NCI-H446 treated with DMSO at 0.1 percent for 48 hours (cell line): ENCODE measurements around the gene TENT4B.
"Not testable (repeated sequence)": the region's sequence is repeated elsewhere in the genome, so short reads cannot be mapped to it uniquely, and the experiment has no call there.

ENCODE experiments used
- DNase-seq: peaks from one replicate; lab custom pipeline; 2025; lab: John Stamatoyannopoulos, UW

The TENT4B gene

DNA sequence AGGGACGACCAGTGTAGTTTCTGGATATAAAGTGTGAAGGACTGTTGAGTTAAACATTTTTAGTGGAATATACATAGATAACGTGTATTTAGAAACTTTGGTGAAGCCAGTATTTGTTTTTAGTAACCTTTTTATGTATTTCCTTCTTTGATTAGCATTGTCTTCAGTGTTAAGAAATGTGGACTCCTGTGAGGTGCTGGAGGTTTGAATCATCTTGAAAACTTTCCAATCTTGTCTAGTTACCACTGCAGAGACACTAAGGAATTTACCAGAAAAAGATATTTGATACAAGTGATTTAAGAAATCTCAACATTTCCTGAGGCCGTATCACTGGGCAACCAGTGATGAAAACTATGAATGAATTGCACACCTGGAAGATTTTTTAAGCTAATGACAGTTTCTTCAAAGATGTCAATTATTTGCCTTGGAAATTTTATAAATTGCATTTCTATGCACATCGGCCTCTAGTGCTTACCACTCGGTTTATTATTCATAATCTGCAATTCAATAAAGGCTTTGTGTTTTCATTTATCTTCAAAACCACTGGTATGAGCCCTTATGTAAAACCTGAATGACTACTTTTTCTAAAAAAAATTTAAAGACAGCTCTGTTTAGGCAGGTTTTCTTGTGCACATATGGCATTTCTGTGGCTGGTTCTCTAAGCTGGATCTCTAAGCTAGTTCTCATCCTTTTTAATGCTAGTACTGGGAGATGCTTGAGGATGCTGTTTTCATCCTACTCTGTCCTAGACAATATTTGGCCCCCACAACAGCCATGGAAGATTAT is 81.9 kb downstream of the TENT4B start:
- DNase-seq: no peak

DNA sequence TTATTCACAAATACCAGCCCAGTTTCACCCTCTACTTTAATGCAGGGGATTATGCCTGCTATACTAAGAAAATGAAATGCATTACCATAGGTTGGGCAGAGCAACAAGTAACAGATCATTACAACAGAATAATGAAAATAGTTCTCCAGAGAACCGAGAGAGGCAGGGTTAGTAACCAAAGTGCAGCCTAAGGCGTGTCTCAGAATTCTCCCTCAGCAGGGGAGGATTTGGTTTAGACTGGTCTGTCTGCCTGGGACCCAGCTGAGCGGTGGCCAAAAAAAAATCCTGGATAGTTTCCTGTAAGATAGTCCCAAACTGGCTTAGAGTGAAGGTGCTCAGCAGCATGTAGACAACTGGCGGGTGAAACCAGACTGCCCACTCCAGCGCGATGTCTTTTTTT is 82.5 kb downstream of the TENT4B start:
- DNase-seq: no peak

DNA sequence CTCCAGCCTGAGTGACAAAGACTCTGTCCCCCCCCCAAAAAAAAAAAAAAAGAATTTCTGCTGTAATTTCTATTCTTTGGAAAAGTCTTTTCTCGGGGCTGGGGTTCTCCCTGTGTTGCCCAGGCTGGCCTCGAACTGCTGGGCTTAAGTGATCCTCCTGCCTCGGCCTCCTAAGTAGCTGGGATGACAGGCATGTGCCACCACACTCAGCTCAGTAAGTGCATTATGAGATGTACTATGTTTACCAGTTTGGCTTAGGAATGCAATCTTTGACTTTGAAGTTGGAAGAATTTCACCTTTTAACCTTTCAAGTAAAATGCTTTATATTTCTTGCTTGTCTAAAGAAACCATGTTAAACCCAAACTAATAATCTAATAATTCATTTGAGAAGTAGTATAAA is 85.2 kb downstream of the TENT4B start:
- DNase-seq: no peak

DNA sequence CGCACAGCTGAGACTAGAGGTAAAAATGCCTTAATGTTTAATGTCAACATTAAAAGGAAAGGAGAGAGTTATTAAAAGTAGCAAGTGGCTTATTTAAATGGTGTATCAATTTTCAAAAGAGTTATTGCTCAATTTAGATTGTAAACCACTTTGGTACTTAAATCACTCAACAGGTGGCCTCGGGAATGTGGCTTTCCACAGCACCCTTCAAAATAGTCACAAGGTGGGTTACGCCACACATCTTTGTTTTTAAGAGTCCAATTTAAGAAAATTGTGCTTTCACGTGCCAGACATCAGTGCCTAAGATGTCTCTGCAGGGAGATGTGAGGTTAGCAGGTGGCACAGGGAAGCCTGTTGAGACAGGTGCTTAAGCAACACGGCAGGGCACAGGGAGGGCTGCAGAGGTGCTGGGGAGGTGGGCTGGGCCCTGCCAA is 85.8 kb downstream of the TENT4B start:
- DNase-seq: no peak

DNA sequence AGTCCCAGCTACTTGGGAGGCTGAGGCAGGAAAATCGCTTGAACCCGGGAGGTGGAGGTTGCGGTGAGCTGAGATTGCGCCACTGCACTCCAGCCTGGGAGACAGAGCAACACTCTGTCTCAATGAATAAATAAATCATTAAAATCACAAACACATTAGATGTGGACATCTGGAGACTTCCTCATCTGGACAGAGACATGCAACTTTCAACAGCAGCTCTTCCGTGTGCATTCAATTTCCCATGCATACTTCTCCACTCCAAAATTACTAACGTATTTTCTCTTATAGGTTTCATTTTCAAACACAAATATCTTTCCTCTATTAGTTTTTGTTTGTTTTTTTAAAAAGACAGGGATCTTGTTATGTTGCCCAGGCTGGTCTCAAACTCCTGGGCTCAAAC is 89.9 kb downstream of the TENT4B start:
- DNase-seq: not testable (repeated sequence)

DNA sequence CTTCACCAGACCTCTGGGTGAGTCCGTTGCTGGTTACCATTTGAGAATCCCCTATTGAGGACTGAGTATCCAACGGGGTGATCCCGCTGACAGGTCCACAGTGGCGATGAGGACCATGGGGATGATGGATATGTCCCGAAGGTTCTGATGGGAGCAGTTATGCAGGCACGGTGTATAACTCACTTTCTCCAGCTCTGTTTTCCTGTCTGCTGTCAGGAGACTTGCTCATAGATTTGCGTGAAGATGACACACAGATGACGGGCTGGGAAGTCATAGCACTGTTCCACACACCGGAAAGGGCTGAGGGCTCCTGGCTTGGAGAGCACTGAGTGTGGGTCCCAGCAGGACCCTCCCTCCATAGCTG is 91.0 kb downstream of the TENT4B start:
- DNase-seq: no peak

DNA sequence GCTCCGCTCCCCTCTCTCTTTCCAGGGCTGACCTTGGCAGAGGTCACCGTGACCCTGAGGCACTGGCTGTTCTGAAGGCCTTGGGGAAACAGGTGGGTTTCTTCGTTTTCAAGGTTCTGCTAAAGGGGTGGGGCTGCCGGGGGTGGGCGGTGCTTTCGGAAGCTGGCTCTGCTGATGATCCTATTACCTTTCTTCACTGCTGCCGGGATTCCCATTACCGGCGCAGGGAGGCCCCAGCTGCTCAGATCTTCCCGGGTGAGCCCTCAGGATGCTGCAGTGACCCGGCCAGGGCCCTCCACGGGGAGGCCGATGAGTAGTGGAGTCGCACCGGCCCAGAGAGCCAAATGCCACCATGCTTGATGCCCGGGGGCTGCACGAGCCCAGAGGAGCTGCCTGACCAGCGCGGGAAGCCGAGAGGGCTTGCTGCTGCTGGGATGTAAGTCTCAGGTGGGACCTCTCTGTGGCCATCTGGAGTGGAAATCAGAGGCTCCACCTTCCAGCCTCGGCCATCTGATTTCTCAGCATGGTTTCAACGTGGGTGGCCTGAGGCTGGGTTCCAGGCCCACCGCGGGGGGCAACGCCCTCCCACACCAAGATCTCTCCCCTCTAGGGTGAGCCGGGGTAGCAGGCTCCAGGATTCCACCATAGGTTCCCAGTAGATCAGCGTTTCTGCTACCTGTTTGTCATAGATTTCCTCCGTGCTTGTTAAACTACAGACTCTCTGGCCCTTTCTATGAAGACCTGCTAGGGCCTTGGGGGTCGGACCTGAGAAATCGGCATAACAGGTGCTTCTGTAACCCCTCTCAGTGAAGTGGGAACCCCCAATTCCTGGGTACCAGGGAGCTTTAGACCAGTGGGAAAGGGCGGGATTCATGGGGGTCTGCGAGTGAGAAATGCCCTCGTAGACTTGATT is 91.7 kb downstream of the TENT4B start:
- DNase-seq: no peak

DNA sequence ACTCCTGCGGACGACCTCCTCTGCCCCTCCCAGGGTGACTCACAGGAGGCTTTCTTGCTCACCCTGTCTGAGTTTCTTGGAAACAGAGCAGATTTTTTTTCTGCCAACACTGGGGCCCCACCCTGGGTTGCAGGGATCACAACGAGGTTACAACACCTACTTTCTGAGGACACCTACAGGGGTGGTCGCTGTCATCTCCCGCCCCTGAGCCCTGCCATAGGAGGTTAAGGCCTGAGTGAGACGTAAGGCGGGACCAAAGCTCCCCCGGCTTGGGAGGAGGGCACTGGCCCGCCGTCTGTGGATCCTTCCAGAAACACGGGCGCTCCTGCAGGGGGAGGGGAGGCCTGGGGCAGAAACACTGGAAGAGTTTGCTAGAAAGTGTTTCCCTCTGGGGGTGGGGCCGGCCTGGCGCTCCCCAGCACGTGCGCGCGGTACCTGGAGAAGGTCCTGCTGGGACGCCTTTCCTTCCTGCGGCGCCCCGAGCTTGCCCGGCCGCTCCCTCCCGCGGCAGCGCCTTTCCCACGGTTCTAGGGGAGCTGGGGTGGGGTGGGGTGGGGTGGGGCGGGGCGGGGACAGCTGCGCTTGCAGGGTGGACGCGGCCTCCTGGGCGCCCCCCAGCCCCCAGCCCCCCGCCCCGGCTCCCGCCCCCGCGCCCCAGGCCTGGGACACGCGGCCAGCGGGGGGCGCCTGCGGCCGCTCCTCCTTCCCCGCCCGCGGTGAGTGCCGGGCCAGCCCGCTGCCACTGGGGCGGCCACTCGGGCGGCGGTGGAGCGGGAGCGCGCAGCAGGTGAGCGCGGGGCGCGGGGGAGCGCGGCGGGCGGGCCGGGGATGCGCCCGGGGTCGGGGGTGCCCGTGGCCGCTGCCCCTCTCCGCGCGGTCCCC is 92.6 kb downstream of the TENT4B start:
- DNase-seq: no peak

DNA sequence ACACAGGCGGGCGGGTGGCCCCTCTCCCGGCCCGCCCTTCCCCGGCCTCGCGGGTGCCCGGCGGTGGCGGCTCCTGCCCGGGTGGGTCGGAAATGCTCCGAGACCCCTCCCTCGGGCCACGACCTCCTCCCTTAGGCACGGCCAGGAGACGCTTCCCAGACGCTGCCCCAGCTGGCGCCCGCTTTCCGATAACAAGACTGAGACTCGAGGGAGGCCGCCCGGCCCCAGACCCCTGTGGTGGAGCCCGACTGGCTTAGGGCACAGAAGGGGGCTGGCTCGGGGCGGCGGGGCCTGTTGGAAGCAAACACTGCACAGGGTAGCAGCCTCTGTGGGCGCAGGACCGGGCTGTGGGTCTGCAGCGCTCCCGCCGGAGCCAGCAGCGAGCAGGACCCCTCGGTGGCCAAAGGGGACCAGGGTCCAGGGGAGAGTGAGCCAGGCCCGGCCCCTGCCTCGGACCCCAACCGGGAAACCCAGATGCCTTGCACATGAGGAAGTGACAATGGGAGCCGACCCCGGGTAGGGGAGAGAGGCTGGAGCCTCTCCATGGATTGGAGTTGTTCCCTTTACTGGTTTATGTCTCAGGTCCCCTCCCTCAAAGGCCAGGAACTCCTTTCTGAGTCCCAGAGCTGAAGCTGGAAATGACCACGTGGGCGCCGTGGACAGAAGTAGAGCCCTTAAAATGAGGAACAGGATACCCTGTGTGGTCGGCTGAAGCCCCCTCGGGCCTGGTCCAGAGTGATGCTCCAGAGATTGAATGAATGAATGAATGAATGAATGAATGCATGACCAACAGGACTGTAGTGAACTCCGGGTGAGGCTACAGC is 93.4 kb downstream of the TENT4B start:
- no peak for DNase-seq

DNA sequence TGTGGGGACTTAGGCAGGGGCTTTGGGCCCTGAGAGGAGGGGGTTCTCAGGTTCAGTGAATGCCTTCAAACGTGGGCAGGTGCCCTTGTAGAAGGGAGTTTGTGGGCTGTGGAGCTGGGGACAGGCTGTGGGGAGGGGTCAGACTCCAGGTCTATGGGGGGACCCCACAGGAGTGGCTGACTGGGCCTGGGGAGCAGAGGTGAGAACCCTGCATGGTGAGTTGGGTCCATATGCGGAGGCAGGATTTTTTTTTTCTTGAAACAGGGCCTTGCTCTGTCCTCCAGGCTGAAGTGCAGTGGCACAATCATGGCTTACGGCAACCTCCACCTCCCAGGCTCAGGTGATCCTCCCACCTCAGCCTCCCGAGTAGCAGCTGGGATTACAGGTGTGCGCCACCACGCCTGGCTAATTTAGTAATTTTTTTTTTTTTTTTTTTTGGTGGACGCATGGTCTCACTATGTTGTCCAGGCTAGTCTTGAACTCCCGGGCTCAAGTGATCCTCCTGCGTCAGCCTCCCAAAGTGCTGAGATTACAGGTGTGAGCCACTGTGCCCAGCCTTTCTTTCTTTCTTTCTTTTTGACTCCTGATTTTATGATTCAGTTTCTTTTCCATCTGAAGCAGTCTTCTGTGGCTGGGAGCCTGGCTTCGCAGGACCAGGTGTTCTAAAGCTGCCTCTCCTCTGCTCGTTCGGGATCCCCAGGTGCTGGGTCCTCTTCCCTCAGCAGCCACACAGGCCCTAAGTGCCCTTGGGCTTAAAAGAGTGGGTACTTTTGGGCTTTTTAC is 94.2 kb downstream of the TENT4B start:
- no peak for DNase-seq

DNA sequence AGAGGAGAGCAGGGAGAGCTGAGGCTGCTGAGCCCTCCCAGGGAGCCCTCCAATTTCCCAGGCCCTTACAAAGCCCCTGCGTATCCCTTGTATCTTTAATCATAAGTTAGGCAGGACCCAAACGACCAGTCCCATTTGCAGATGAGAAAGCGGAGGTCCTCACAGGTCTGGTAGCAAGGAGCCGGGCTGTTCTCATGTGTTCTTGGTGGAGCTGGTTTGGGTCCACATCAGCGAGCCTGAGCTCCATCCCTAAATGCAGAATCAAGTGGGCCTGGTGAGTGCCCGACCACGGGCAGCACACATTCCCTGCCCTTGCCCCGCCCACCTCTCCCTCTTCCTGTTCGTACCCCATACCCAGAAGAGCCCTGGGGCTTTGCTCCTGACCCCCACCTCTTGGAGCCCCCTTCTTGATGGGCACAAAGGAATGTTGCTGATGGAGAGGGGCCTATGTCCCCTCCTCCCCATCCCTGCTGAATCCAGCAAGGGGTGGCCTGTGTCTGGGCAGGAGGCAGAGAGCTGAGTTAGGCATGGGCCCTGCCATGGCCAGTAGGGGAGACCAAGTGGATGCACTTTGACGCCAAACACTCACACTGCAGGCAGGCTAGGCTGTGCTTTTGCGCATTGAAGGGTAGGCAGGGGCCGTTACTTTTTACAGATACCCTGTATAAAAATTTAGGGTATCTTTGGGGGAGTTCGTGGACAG is 95.0 kb downstream of the TENT4B start:
- DNase-seq: no peak

DNA sequence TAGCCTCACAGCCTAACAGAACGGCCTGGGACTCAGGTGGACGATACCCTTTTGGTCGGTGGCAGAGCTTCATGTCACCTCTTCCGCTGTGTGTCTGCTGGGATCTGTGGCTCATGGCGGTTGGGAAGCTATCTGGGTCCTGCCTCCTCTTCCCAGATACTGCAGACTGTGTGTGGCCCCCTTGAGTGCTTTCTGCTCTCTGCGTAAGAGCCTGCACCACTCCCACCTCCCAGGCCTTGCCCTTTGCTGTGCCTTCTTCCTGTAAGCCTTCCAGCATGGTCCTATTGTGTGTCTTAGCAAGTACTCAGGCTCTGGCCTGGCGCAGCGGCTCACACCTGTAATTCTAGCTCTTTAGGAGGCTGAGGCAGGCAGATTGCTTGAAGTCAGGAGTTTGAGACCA is 95.7 kb downstream of the TENT4B start:
- DNase-seq: no peak

DNA sequence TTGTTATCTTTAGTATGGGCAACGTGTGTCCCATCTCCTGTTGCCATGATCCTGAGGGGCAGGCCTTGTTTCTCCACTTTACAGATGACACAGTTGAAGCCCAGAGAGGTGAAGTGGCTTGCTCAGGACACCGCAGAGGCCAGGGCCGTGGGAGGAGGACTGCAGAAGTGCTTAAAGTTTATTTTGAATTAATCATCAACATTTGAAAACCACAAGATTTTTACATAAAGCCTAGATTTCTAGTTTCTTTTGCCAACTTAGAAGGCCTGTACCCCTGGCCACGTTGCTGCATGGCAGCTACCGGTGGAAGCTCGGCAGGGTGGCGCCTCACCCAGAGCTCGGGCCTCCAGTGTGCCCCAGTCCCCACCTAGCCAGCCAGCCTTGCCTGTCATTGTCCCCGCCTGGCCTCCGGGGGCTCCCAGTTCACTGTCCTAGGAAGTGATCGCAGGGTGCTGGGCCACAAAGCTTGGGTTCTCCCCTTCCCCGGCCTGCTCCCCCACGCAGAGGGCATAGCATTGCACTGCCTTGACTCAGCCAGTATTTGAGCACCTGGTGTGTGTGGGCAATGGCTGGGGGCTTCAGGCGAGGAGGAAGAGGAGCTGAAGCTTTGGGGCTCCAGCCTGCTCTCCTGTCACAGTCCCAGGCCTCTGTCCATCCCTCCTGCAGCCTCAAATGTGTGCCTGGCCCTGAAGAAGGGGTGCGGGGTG is 98.4 kb downstream of the TENT4B start:
- DNase-seq: no peak

DNA sequence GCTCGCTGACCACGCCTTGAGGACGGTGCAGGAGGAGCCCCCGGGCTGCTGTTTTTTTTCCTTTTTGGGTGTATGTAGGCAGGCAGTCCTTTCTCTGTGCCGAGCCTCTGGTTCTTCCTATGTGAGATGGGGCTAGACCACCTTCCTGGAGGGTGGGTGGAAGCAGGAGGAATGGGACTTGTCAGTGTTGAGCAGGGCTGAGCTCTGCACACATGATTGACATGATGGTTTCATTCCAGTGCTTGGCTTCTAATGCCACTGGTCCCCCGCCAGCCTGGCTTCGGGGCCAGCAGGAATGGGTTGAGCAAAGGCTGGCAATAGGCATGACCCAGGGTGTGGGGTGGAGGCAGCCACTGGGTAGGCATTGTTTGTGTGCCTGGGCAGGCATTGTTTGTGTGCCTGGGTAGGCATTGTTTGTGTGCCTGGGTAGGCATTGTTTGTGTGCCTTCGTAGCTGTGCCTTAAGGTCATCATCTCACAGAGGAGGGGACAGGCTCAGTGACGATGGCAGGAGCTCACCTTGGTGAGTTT is 99.0 kb downstream of the TENT4B start:
- DNase-seq: no peak

DNA sequence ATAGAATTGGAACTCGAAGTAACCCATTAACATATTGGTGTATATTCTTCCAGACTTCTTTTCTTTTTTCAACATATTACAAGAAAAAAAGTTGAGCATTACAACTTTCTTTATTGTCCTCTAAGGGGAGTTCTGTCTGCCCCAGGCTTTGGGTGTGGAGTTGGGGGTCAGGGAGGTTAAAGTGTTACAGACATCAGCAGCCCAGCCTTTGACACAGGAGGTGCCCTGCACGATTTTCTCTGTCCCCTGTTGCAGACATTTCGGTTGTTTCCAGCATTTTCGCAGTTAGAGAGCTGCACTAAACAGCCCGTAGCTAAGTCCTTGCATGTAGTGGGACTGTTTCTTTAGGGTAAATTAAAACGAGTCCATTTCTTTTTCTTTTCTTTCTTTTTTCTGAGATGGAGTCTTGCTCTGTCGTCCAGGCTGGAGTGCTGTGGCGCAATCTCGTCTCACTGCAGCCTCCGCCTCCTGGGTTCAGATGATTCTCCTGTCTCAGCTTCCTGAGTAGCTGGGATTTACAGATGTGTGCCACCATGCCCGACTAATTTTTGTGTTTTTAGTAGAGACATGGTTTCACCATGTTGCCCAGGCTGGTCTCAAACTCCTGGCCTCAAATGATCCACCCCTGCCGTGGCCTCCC is 99.9 kb downstream of the TENT4B start:
- DNase-seq: no peak

DNA sequence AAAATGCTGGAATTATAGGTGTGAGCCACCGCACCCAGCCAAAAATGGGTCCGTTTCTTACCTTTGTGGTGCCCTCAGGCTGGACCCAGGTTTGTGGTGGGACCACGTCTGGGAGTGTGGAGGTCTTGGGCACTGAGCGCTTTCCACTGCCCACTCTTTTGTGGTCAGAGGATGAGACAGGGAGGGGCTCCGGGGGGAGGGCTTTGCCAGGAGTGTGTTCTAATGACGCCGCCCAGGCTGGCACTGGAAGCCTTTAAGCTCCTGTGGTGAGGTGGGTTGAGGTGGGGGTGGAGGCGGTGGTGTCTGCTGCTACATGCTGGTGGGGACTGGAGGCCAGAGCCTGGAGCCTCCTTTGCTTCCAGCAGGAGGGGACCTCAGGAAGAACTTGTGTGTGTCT is 100.4 kb downstream of the TENT4B start:
- no peak for DNase-seq

DNA sequence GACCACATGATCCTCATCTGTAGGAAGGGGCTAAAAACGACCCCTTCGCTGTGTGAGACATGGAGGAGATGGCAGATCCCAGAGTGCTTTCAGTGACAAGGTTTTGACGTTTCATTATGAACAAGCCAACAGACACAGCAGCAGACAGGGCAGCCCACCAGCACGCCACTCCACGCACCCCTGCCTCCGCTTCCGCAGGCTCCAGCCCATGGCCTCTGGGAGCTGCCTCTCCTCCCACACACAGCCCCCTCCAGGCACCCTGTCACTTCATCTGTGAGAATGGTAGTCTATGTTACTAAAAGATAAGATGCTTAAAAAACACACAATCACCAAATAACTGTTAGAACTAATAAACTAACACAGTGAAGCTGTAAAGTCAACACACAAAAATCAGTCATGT is 101.0 kb downstream of the TENT4B start:
- no peak for DNase-seq

DNA sequence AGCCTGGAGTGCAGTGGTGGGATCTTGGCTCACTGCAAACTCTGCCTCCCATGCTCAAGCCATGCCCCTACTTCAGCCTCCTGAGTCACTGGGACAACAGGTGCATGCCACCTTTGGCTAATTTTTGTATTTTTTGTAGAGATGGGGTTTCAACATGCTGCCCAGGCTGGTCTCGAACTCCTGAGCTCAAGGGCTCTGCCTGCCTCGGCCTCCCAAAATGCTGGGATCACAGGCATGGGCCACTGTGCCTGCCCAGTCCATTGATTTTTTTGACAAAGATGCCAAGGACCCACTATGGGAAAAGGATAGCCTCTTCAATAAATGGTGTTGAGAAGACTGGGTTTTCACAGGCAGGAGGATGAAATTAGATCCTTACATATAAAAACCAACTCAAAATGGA is 102.4 kb downstream of the TENT4B start:
- no peak for DNase-seq

DNA sequence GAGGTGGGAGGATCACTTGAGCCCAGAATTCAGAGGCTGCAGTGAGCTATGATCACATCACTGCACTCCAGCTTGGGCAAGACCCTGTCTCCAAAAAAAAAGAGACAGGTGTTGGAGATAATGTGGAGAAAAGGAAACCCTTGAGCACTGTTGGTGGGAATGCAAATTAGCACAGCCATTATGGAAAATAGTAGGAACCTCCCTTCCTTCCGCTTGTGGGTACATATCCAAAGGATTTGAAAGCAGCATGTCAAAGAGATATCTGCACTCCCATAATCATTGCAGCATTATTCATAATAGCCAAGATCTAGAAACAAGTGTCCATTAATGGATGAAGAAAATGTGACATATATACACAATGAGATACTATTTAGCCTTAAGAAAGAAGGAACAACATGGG is 103.5 kb downstream of the TENT4B start:
- DNase-seq: no peak
